Thyroid gland (tissue), 4 donors: Measurements from ENCODE around the gene B3GNT5.

Experiments used
- POLR2A ChIP-seq, 2 donors: fragments of 450-650 bp; IDR thresholded peaks; one replicate each; pipeline ENCODE4 v1.6.1; 2017; ENCODE audit warnings: antibody characterized with exemption in 2 of 2, mild to moderate bottlenecking in 2 of 2, moderate library complexity in 1 of 2
- TF ChIP-seq, protein P1 (sequence below), 6 experiments: fragments of 200-600 bp in 3 of 6; fragments of 450-650 bp in 3 of 6; sonication (generic) in 3 of 6; IDR thresholded peaks; one replicate each; pipeline ENCODE4 v1.5.1; 2016 to 2019; ENCODE audit warnings: antibody characterized with exemption in 6 of 6, mild to moderate bottlenecking in 2 of 6, inconsistent platforms in 1 of 6, moderate library complexity in 1 of 6

DNA sequence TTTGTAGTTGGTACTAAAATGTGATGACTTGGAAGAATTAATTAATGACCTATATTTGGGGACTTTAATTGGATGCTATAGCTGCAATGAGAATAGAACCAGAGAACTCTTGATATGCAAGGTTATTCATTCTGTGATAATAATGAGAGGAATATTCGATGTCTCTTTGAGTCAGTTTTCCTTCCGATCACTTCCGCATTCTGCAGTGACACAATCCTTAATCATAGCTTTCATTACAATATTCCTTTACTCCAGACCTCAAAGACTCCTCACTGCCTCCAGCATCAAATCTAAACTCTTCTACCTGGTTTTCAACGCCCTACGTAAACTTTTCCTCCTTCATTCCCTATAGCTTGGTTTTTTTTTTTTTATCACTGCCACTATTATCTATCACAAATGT is 21.6 kb downstream of the B3GNT5 start:
- TF ChIP-seq, protein P1, sequence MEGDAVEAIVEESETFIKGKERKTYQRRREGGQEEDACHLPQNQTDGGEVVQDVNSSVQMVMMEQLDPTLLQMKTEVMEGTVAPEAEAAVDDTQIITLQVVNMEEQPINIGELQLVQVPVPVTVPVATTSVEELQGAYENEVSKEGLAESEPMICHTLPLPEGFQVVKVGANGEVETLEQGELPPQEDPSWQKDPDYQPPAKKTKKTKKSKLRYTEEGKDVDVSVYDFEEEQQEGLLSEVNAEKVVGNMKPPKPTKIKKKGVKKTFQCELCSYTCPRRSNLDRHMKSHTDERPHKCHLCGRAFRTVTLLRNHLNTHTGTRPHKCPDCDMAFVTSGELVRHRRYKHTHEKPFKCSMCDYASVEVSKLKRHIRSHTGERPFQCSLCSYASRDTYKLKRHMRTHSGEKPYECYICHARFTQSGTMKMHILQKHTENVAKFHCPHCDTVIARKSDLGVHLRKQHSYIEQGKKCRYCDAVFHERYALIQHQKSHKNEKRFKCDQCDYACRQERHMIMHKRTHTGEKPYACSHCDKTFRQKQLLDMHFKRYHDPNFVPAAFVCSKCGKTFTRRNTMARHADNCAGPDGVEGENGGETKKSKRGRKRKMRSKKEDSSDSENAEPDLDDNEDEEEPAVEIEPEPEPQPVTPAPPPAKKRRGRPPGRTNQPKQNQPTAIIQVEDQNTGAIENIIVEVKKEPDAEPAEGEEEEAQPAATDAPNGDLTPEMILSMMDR (IDR thresholded peaks at IDR 0.05) = no peak
- no peak for TF ChIP-seq POLR2A (IDR thresholded peaks at IDR 0.05)
